ENCODE data around the gene TMEM80.
"Not testable (repeated sequence)": the region's sequence is repeated elsewhere in the genome, so short reads cannot be mapped to it uniquely, and the experiment has no call there.

TMEM80 gene

GRCh38 chr11:723120-723883, 27.7 kb downstream of the TMEM80 start:
- DNase-seq: peak; percentile 40

- peak; percentile 29 for DNase-seq
Measured at GRCh38 chr11:724049-724777, 28.6 kb downstream of the TMEM80 start.

GRCh38 chr11:724778-725386, 29.3 kb downstream of the TMEM80 start:
- DNase-seq: no peak

- no peak for DNase-seq
Measured at GRCh38 chr11:725624-726202, 30.1 kb downstream of the TMEM80 start.

- DNase-seq: peak; percentile 56
Measured at GRCh38 chr11:726278-727220, 30.9 kb downstream of the TMEM80 start.

GRCh38 chr11:727281-727701, 31.7 kb downstream of the TMEM80 start:
- no peak for DNase-seq

GRCh38 chr11:727859-728748, 32.5 kb downstream of the TMEM80 start:
- DNase-seq: peak; percentile 84

GRCh38 chr11:728901-729491, 33.4 kb downstream of the TMEM80 start:
- DNase-seq: no peak

- DNase-seq: no peak
Measured at GRCh38 chr11:729492-730074, 34.0 kb downstream of the TMEM80 start.

GRCh38 chr11:733072-733471, 37.5 kb downstream of the TMEM80 start:
- DNase-seq: no peak

- not testable (repeated sequence) for DNase-seq
Measured at GRCh38 chr11:734541-734940, 38.9 kb downstream of the TMEM80 start.

- DNase-seq: no peak
Measured at GRCh38 chr11:737366-737765, 41.8 kb downstream of the TMEM80 start.

- not testable (repeated sequence) for DNase-seq
Measured at GRCh38 chr11:737899-738298, 42.3 kb downstream of the TMEM80 start.

- no peak for DNase-seq
Measured at GRCh38 chr11:742156-742546, 46.5 kb downstream of the TMEM80 start.

GRCh38 chr11:742571-743201, 47.1 kb downstream of the TMEM80 start:
- DNase-seq: no peak

GRCh38 chr11:745428-745827, 49.8 kb downstream of the TMEM80 start:
- no peak for DNase-seq

GRCh38 chr11:746289-747157, 50.9 kb downstream of the TMEM80 start:
- DNase-seq: peak; percentile 42

GRCh38 chr11:747158-748006, 51.8 kb downstream of the TMEM80 start, which contains the start of gene TALDO1:
TALDO1 (plus strand) TSS chr11:747464; CDS start chr11:747482, 18 bp downstream.
- peak; percentile 87 for DNase-seq
